ENCODE measurements around the gene INAFM1. TPM values are rescaled to one million over a fixed set of nuclear protein-coding genes. Genes with fewer than 3 reads are reported as not detected.

Gene INAFM1
- polyA plus RNA-seq, 6 donors from 2014 or later, result 3.9 to 7.7 (median 5.6) TPM

DNA sequence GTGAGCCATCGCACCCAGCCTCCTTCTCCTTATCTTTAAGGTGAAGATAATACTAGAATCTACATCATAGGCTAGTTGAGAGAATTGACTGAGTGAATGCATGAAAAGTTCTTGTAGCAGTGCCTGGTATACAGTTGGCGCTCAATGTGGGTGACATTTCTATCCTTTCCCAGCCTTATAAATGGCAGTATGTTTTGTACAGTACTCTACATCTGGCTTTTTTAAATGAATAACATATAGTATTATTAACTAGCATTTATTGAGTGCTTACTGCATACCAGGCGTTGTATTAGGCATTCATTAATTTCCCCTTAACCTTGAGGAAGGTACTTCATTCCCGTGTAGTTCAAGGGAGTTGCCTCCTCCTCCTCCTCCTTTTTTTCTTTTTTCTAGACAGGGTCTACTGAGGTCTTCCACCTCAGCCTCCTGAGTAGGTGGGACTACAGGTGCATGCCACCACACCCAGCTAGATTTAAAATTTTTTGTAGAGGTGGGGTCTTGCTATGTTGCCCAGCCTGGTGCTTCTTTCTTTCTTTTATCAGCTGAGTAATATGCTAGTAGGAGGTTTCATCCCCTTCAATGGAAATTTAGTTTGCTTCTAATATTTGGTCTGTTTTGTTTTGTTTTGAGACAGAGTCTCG, 37.8 kb downstream of the INAFM1 start:
- DNase-seq, result no peak
- no peaks in the 10 kb centered on the region for H3K36me3 Mint-ChIP-seq
- peaks cover 25 to 60% (median 37%) of the 10 kb centered on the region in 3 donors for H3K27me3 Mint-ChIP-seq
- peaks cover 0 to 11% (median 2%) of the 10 kb centered on the region in 7 donors for H3K9me3 Mint-ChIP-seq
- no peaks in the 10 kb centered on the region for H3K4me1 Mint-ChIP-seq
- no peak overlapping the region for H3K4me3 Mint-ChIP-seq
- H3K27ac Mint-ChIP-seq, result no peak overlapping the region
- ATAC-seq (ENCODE audit: low read depth in 2 of 2), result no peak

GRCh38 chr19:47313754-47314295, 39.1 kb downstream of the INAFM1 start:
- H3K4me1 Mint-ChIP-seq, result no peaks in the 10 kb centered on the region
- no peak for DNase-seq

GRCh38 chr19:47315125-47315821, 40.6 kb downstream of the INAFM1 start:
- H3K4me3 Mint-ChIP-seq, result peak overlapping the region in 1 of 8 donors; percentile 69
- H3K27ac Mint-ChIP-seq, result peak overlapping the region in 2 of 6 donors; percentile 32 to 72
- peaks cover 25 to 44% (median 34%) of the 10 kb centered on the region in 3 donors for H3K27me3 Mint-ChIP-seq
- H3K36me3 Mint-ChIP-seq, result no peaks in the 10 kb centered on the region
- DNase-seq (no peak), ATAC-seq (ENCODE audit: low read depth in 2 of 2) (no peak)
- no peaks in the 10 kb centered on the region for H3K4me1 Mint-ChIP-seq
- peaks cover 0 to 11% (median 2%) of the 10 kb centered on the region in 7 donors for H3K9me3 Mint-ChIP-seq

More at GRCh38 chr19:47313754-47314295, 39.1 kb downstream of the INAFM1 start:
- Mint-ChIP-seq H3K4me3 (no peak overlapping the region), H3K9me3 (peaks cover 0 to 11% (median 2%) of the 10 kb centered on the region in 7 donors), H3K36me3 (no peaks in the 10 kb centered on the region), H3K27ac (peak overlapping the region in 1 of 6 donors; percentile 38), H3K27me3 (peaks cover 25 to 51% (median 34%) of the 10 kb centered on the region in 3 donors)
- ATAC-seq (ENCODE audit: low read depth in 2 of 2), result no peak

- Mint-ChIP-seq H3K36me3 (no peaks in the 10 kb centered on the region), H3K4me3 (no peak overlapping the region), H3K27me3 (peaks cover 27 to 46% (median 33%) of the 10 kb centered on the region in 3 donors), H3K27ac (no peak overlapping the region), H3K9me3 (peaks cover 0 to 11% (median 2%) of the 10 kb centered on the region in 7 donors), H3K4me1 (no peaks in the 10 kb centered on the region)
- DNase-seq, result no peak
- no peak for ATAC-seq (ENCODE audit: low read depth in 2 of 2)
Observed at GRCh38 chr19:47316513-47316912, 41.8 kb downstream of the INAFM1 start.

GRCh38 chr19:47319923-47320871, 45.5 kb downstream of the INAFM1 start:
- H3K27me3 Mint-ChIP-seq, result peaks cover 23 to 55% (median 50%) of the 10 kb centered on the region in 3 donors

GRCh38 chr19:47321630-47322029, 46.9 kb downstream of the INAFM1 start:
- Mint-ChIP-seq H3K4me1 (peaks cover 0 to 5% (median 0%) of the 10 kb centered on the region in 3 donors), H3K4me3 (no peak overlapping the region), H3K27ac (peak overlapping the region in 1 of 6 donors; percentile 65), H3K36me3 (no peaks in the 10 kb centered on the region), H3K27me3 (peaks cover 22 to 47% (median 41%) of the 10 kb centered on the region in 3 donors), H3K9me3 (no peaks in the 10 kb centered on the region)
- no peak for ATAC-seq (ENCODE audit: low read depth in 2 of 2)
- DNase-seq, result no peak

More at GRCh38 chr19:47319923-47320871, 45.5 kb downstream of the INAFM1 start:
- no peaks in the 10 kb centered on the region for H3K36me3 Mint-ChIP-seq
- H3K9me3 Mint-ChIP-seq, result peaks cover 0 to 9% (median 0%) of the 10 kb centered on the region in 7 donors
- peak overlapping the region in 1 of 6 donors; percentile 52 for H3K27ac Mint-ChIP-seq
- no peak for DNase-seq
- peaks cover 0 to 5% (median 0%) of the 10 kb centered on the region in 3 donors for H3K4me1 Mint-ChIP-seq
- no peak overlapping the region for H3K4me3 Mint-ChIP-seq
- ATAC-seq (ENCODE audit: low read depth in 2 of 2), result no peak

DNA sequence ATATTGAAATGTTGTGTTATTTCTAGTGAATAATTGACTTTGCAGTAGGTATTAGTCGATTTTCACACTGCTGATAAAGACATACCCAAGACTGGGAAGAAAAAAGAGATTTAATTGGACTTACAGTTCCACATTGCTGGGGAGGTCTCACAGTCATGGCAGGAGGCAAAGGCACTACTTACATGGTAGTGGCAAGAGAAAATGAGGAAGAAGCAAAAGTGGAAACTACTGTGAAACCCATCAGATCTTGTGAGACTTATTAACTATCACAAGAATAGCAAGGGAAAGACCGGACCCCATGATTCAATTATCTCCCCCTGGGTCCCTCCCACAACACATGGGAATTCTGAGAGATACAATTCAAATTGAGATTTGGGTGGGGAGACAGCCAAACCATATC, 47.4 kb downstream of the INAFM1 start:
- Mint-ChIP-seq H3K27me3 (peaks cover 22 to 49% (median 41%) of the 10 kb centered on the region in 3 donors), H3K4me1 (peaks cover 0 to 5% (median 0%) of the 10 kb centered on the region in 3 donors), H3K27ac (no peak overlapping the region), H3K9me3 (no peaks in the 10 kb centered on the region), H3K4me3 (no peak overlapping the region), H3K36me3 (no peaks in the 10 kb centered on the region)
- ATAC-seq (ENCODE audit: low read depth in 2 of 2) (no peak), DNase-seq (no peak)

- Mint-ChIP-seq H3K9me3 (no peaks in the 10 kb centered on the region), H3K36me3 (no peaks in the 10 kb centered on the region), H3K27me3 (peaks cover 22 to 54% (median 41%) of the 10 kb centered on the region in 3 donors), H3K4me3 (no peak overlapping the region), H3K27ac (no peak overlapping the region), H3K4me1 (peaks cover 0 to 5% (median 0%) of the 10 kb centered on the region in 3 donors)
- DNase-seq, result no peak
- ATAC-seq (ENCODE audit: low read depth in 2 of 2), result no peak
Observed at GRCh38 chr19:47323409-47323808, 48.7 kb downstream of the INAFM1 start.

DNA sequence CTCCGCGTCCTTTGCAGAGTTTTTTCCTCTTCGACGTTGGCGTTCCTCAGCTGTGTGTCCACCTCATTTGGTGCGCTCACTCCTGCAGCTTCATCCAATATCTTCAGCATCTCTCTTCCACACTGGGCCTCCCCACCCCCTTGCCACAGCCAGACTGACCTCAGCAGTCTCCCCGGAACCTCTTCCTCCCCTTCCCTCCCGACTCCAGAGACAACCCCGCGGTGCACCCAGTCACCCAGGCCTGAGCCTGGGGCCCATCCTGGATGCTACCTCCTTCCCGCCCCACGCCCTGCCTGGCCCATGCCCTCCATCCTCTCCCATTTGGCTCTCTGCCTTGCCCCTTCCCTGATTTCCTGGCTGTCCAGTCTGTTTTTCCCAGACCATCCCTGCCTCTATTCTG, 49.2 kb downstream of the INAFM1 start:
- ATAC-seq (ENCODE audit: low read depth in 2 of 2) (no peak), DNase-seq (no peak)
- no peak overlapping the region for H3K4me3 Mint-ChIP-seq
- H3K4me1 Mint-ChIP-seq, result peaks cover 0 to 5% (median 0%) of the 10 kb centered on the region in 3 donors
- no peak overlapping the region for H3K27ac Mint-ChIP-seq
- H3K36me3 Mint-ChIP-seq, result no peaks in the 10 kb centered on the region
- H3K9me3 Mint-ChIP-seq, result no peaks in the 10 kb centered on the region
- peaks cover 22 to 54% (median 39%) of the 10 kb centered on the region in 3 donors for H3K27me3 Mint-ChIP-seq

DNA sequence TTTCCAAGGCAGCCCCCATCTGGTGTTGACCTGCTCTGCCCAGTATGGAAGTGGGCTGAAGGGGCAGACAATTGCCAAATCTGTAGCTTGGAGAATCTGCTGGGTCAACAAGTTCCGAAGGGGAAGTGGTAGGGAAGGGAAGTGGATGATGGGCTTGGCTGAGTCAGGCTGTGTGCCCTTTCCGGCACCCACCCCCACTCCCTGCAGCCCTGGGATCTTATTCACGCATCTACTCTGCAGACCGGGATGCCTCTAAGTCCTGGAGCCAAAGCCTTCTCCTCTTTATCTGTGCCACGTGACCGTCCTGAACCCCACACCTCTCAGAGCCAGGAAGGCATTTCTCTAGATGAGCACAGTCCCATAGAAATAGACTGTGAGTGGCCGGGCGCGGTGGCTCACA, 49.8 kb downstream of the INAFM1 start:
- H3K4me1 Mint-ChIP-seq, result peaks cover 0 to 5% (median 0%) of the 10 kb centered on the region in 3 donors
- no peaks in the 10 kb centered on the region for H3K36me3 Mint-ChIP-seq
- peaks cover 22 to 54% (median 33%) of the 10 kb centered on the region in 3 donors for H3K27me3 Mint-ChIP-seq
- DNase-seq (no peak), ATAC-seq (ENCODE audit: low read depth in 2 of 2) (no peak)
- H3K9me3 Mint-ChIP-seq, result no peaks in the 10 kb centered on the region
- no peak overlapping the region for H3K4me3 Mint-ChIP-seq
- H3K27ac Mint-ChIP-seq, result no peak overlapping the region
